Breast epithelium (tissue), 3 donors: ENCODE measurements around the gene ATP11C.

Experiments
- CTCF ChIP-seq, 3 donors: fragments of 450-650 bp; IDR thresholded peaks; one replicate each; pipeline ENCODE4 v1.5.1; 2016 to 2017; ENCODE audit warnings: antibody characterized with exemption in 3 of 3, mild to moderate bottlenecking in 3 of 3, moderate library complexity in 3 of 3
- POLR2AphosphoS5 ChIP-seq, 3 donors: sonication (generic); formaldehyde crosslinking; IDR thresholded peaks; one replicate each; pipeline ENCODE4 v1.6.1; 2017; ENCODE audit warnings: antibody characterized with exemption in 3 of 3

GRCh38 chrX:139967300-139967699 is 34.4 kb upstream of the ATP11C start:
- TF ChIP-seq CTCF (IDR thresholded peaks at IDR 0.05) (no peak), POLR2AphosphoS5 (IDR thresholded peaks at IDR 0.05) (no peak)
